Activated naive CD8-positive, alpha-beta T cell treated with anti-CD3 and anti-CD28 coated beads, Interleukin-2, amount 50 U/mL, for 24 hours (primary cell): ENCODE results near the gene RPL13A.
"Not testable (repeated sequence)": the region's sequence is repeated elsewhere in the genome, so short reads cannot be mapped to it uniquely, and the experiment has no call there.

Source experiments
- ATAC-seq: fragments of 150-1000 bp; cut with Tn5 transposase; one replicate; pipeline ENCODE4 v1.10.0; 2021
- DNase-seq: peaks from one replicate; pipeline ENCODE4 v3.0.0; 2021
- H3K27ac Mint-ChIP-seq: one replicate; pipeline ENCODE4 v1.8.0; 2021; ENCODE audit warnings: mild to moderate bottlenecking, mixed read lengths
- H3K27me3 Mint-ChIP-seq: one replicate; pipeline ENCODE4 v1.8.0; 2021; ENCODE audit warnings: mixed read lengths
- H3K36me3 Mint-ChIP-seq: one replicate; pipeline ENCODE4 v1.8.0; 2021; ENCODE audit warnings: low read depth, mixed read lengths
- H3K4me1 Mint-ChIP-seq: one replicate; pipeline ENCODE4 v1.8.0; 2021; ENCODE audit warnings: mixed read lengths
- H3K4me3 Mint-ChIP-seq: one replicate; pipeline ENCODE4 v1.8.0; 2021; ENCODE audit warnings: mild to moderate bottlenecking, moderate library complexity, mixed read lengths
- H3K9me3 Mint-ChIP-seq: one replicate; pipeline ENCODE4 v1.8.0; 2021; ENCODE audit warnings: mixed read lengths

The RPL13A gene

GRCh38 chr19:49468199-49468598 is 19.2 kb upstream of the RPL13A start:
- no peak overlapping the region for H3K4me3 Mint-ChIP-seq
- no peaks in the 10 kb centered on the region for H3K27me3 Mint-ChIP-seq

DNA sequence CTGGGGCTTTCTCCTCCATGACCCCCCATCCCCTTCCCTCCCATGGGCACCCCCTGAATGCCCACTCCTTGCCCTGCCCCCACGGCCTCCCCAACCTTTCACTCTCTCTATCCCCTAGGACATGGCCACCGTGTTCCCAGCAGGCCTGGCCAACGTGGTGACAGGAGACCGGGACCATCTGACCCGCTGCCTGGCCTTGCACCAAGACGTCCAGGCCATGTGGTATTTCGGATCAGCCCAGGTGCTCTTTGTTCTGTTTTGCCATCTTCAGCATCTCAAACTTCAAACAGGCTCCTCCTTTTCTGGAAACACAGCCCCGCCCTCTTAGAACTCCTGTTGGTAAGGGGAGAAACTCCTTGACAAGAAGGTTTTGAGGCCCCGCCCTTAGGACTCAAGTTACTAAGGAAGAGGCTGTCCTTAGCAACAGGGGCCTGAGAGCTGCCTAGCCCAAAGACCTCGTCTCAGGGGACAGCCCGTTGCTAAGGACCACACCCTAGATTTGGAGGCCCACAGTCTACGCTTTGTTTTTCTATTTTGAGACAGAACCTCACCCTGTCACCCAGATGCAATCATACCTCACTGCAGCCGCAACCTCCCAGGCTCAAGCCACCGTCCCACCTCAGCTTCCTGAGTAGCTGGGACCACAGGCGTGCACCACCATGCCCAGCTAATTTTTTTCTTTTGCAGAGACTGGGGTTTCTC is 18.5 kb upstream of the RPL13A start:
- peak overlapping the region; percentile 59 for H3K4me3 Mint-ChIP-seq
- H3K27ac Mint-ChIP-seq: peak overlapping the region; percentile 73
- H3K27me3 Mint-ChIP-seq: no peaks in the 10 kb centered on the region
- H3K4me1 Mint-ChIP-seq: peaks cover 57% of the 10 kb centered on the region
- H3K9me3 Mint-ChIP-seq: no peaks in the 10 kb centered on the region
- ATAC-seq (peak; percentile 79), DNase-seq (peak; percentile 72)
- peaks cover 3% of the 10 kb centered on the region for H3K36me3 Mint-ChIP-seq

More at GRCh38 chr19:49468199-49468598, 19.2 kb upstream of the RPL13A start:
- ATAC-seq (no peak), DNase-seq (no peak)
- peak overlapping the region; percentile 73 for H3K27ac Mint-ChIP-seq
- H3K4me1 Mint-ChIP-seq: peaks cover 51% of the 10 kb centered on the region
- H3K36me3 Mint-ChIP-seq: peaks cover 3% of the 10 kb centered on the region
- no peaks in the 10 kb centered on the region for H3K9me3 Mint-ChIP-seq

- H3K27me3 Mint-ChIP-seq: no peaks in the 10 kb centered on the region
- DNase-seq (peak; percentile 87), ATAC-seq (peak; percentile 70)
- peaks cover 3% of the 10 kb centered on the region for H3K36me3 Mint-ChIP-seq
- H3K27ac Mint-ChIP-seq: peak overlapping the region; percentile 62
- peak overlapping the region; percentile 40 for H3K4me3 Mint-ChIP-seq
- peaks cover 60% of the 10 kb centered on the region for H3K4me1 Mint-ChIP-seq
- H3K9me3 Mint-ChIP-seq: no peaks in the 10 kb centered on the region
Observed at GRCh38 chr19:49469828-49470614, 17.4 kb upstream of the RPL13A start.

DNA sequence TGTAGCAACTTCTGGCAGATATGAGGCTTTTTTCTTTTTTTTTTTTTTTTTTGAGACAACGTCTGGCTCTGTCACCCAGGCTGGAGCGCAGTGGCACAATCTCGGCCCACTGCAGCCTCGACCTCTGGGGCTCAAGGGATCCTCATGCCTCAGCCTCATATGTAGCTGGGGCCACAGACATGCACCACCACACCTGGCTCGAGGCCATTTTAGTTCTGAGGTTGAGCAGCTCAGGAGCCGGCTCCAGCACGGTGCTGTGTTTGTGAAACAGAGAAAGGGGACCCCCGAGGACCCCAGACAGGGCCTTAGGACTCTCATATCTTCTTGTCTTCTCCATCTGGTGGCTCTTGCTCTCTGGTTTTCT is 16.8 kb upstream of the RPL13A start:
- Mint-ChIP-seq H3K36me3 (peaks cover 3% of the 10 kb centered on the region), H3K4me3 (peak overlapping the region; percentile 40), H3K9me3 (no peaks in the 10 kb centered on the region), H3K4me1 (peaks cover 64% of the 10 kb centered on the region), H3K27me3 (no peaks in the 10 kb centered on the region), H3K27ac (peak overlapping the region; percentile 62)
- ATAC-seq (no peak), DNase-seq (no peak)

DNA sequence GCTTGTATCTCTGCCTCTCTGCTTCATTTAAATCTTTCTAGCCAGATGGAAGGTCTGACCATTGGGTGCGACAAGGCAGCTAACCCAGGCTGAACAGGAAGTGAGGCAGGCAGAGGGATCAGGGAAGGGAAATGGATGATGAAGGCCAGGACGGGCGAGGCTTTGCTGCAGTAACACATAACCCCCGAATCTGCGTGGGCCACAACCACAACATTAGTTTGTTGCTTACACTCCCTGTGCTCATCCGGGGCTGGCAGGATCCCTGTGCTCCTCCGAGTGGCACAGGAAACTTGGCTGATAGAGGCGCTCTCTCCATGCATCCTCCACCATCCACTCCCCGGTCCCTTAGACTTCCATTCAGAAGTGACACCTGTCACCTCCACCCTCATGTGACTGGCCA is 14.5 kb upstream of the RPL13A start:
- peak; percentile 30 for DNase-seq
- Mint-ChIP-seq H3K4me1 (peaks cover 69% of the 10 kb centered on the region), H3K27ac (peak overlapping the region; percentile 90), H3K36me3 (peaks cover 7% of the 10 kb centered on the region), H3K9me3 (no peaks in the 10 kb centered on the region), H3K4me3 (peak overlapping the region; percentile 41), H3K27me3 (no peaks in the 10 kb centered on the region)
- ATAC-seq: no peak

- not testable (repeated sequence) for ATAC-seq, H3K27me3 Mint-ChIP-seq, H3K9me3 Mint-ChIP-seq, DNase-seq, H3K36me3 Mint-ChIP-seq
- Mint-ChIP-seq H3K4me1 (peaks cover 65% of the 10 kb centered on the region), H3K27ac (peak overlapping the region; percentile 90), H3K4me3 (peak overlapping the region; percentile 80)
Observed at GRCh38 chr19:49473501-49473867, 13.9 kb upstream of the RPL13A start.

DNA sequence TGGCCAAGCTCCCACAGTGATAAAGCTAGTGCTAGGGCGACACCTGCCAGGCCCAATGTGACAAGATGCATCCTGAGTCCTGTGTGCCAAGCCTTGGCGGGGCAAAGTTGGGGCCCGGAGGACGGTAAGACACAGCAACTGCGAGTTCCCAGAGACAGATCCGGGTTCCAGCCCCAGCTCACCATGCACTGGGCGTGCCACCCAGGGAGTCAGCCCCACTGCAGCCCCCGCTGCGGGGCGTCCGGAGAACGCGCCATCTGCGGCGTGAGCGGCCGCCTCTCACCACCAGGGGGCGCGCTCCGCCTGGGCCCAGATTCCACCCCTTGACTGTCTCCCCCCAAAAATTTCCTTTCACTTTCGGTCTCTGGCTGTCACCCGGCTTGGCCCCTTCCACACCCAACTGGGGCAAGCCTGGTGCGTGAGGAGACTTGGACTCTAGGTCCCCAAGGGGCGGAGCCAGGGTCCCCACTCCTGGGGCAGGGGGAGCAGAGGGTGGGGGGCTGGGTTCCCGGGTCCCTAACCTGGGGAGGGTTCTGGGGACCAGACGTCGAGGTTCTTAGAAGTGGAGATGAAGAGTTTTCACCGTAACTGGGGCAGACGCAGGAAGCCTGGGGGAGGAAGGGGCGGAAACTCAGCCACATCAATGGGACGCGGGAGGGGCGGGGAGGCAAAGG is 13.4 kb upstream of the RPL13A start, which contains the start of gene FLT3LG:
Gene FLT3LG (plus strand): TSS at position 348 of the 674 bp plus-strand sequence. CDS start 425 bp downstream, outside the sequence.
- Mint-ChIP-seq H3K27ac (peak within 1 kb of the TSS; percentile 90), H3K4me1 (peaks cover 63% of the 10 kb centered on the region), H3K4me3 (peak within 1 kb of the TSS; percentile 80), H3K27me3 (no peaks in the 10 kb centered on the region), H3K9me3 (no peaks in the 10 kb centered on the region), H3K36me3 (peaks cover 7% of the 10 kb centered on the region)
- DNase-seq (peak; percentile 91), ATAC-seq (peak; percentile 55)

GRCh38 chr19:49474542-49474924 is 12.9 kb upstream of the RPL13A start:
- no peaks in the 10 kb centered on the region for H3K27me3 Mint-ChIP-seq
- peak overlapping the region; percentile 80 for H3K4me3 Mint-ChIP-seq
- H3K4me1 Mint-ChIP-seq: peaks cover 60% of the 10 kb centered on the region
- ATAC-seq (no peak), DNase-seq (no peak)
- H3K36me3 Mint-ChIP-seq: peaks cover 4% of the 10 kb centered on the region
- H3K9me3 Mint-ChIP-seq: no peaks in the 10 kb centered on the region
- peak overlapping the region; percentile 90 for H3K27ac Mint-ChIP-seq

- ATAC-seq: no peak
- Mint-ChIP-seq H3K27ac (peak overlapping the region; percentile 90), H3K9me3 (no peaks in the 10 kb centered on the region), H3K36me3 (peaks cover 4% of the 10 kb centered on the region), H3K4me3 (peak overlapping the region; percentile 80), H3K27me3 (no peaks in the 10 kb centered on the region), H3K4me1 (peaks cover 51% of the 10 kb centered on the region)
- peak; percentile 29 for DNase-seq
Observed at GRCh38 chr19:49475191-49475917, 12.1 kb upstream of the RPL13A start.

DNA sequence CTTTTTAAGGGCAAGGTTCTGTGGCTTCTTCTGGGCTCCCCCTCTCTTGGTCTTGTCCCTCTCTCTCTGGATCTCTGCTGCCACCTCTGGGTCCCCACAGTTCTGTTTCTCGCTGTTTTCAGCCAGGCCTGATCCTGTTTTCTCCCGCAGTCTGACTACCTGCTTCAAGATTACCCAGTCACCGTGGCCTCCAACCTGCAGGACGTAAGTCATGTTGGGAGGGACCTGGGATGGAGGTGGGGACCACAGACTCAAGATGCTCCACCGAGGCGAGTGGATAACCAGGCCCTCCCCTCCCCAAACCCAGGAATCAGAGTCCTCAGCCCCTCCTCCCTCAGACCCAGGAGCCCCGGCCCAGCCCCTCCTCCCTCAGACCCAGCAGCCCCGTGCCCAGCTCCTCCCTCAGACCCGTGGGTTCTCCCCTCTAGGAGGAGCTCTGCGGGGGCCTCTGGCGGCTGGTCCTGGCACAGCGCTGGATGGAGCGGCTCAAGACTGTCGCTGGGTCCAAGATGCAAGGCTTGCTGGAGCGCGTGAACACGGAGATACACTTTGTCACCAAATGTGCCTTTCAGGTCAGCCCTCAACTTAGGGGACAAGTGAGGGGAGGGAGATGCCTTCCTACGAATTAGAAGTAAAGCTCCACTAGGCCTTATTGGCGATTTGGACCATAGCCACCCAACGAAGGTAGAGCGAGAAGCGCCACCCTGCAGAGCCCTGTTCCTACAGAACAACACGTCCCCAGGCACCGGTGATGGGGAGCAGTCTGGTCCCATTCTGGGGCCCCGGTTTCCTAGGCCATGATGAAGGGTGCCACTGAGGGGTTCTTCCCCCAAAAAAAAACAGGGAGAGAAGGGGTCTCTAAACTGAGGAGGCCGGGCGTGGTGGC is 11.2 kb upstream of the RPL13A start:
- ATAC-seq: peak; percentile 72
- Mint-ChIP-seq H3K9me3 (no peaks in the 10 kb centered on the region), H3K27me3 (no peaks in the 10 kb centered on the region), H3K36me3 (peaks cover 4% of the 10 kb centered on the region), H3K27ac (peak overlapping the region; percentile 88), H3K4me1 (peaks cover 43% of the 10 kb centered on the region), H3K4me3 (peak overlapping the region; percentile 80)
- peak; percentile 85 for DNase-seq

DNA sequence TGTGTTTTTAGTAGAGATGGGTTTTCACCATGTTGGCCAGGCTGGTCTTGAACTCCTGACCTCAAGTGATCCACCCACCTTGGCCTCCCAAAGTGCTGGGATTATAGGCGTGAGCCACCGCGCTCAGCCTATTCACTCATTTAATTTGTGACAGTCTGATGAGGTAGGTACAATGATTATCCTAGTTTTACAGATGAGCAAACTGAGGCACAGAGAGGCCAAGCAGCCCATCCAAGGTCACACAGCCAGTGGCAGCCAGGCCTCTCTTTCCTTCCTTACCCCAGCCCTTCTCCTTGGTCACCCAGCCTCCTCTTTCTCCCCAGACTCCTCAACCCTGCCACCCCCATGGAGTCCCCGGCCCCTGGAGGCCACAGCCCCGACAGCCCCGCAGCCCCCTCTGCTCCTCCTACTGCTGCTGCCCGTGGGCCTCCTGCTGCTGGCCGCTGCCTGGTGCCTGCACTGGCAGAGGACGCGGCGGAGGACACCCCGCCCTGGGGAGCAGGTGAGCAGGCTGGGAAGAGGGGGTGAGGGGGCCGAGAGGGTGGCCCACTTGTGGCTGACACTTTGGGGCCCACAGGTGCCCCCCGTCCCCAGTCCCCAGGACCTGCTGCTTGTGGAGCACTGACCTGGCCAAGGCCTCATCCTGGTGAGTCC is 7.3 kb upstream of the RPL13A start:
- Mint-ChIP-seq H3K36me3 (peaks cover 10% of the 10 kb centered on the region), H3K9me3 (no peaks in the 10 kb centered on the region), H3K4me3 (peak overlapping the region; percentile 14), H3K4me1 (peaks cover 19% of the 10 kb centered on the region), H3K27ac (no peak overlapping the region), H3K27me3 (no peaks in the 10 kb centered on the region)
- no peak for DNase-seq
- no peak for ATAC-seq

DNA sequence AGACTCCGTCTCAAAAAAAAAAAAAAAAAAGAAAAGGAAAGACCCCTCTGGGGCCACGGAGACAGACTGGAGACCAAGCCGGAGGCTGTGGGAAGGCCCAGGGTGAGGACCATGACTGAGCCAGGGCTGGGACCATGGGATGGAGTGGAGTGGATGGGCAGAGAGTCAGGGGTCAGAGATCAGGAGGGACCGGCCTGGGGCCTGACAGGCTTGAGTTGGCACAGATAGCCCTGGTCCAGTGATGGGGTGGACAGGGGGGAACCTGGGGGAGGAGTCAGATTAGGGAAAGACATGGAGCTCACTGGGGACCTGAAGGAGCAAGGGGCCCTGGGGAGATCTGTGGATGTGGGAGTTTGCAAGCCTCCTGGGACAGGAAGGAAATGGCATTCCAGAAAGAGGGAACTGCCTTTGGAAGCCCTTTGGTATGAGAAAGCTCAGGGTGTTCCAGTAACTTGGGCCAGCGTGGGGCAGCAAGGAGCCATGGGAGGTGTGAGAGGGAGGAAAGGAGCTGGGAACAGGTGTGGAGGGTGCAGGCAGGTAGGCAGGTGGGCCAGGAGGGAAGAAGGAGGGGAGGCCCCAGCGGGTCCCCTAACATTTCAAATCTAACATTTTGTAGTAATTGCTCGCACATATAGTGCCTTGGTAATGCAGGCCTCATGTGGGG is 6.3 kb upstream of the RPL13A start:
- H3K4me1 Mint-ChIP-seq: peaks cover 13% of the 10 kb centered on the region
- H3K27ac Mint-ChIP-seq: no peak overlapping the region
- no peaks in the 10 kb centered on the region for H3K9me3 Mint-ChIP-seq
- H3K27me3 Mint-ChIP-seq: no peaks in the 10 kb centered on the region
- H3K4me3 Mint-ChIP-seq: no peak overlapping the region
- no peak for DNase-seq
- peaks cover 14% of the 10 kb centered on the region for H3K36me3 Mint-ChIP-seq
- ATAC-seq: no peak

DNA sequence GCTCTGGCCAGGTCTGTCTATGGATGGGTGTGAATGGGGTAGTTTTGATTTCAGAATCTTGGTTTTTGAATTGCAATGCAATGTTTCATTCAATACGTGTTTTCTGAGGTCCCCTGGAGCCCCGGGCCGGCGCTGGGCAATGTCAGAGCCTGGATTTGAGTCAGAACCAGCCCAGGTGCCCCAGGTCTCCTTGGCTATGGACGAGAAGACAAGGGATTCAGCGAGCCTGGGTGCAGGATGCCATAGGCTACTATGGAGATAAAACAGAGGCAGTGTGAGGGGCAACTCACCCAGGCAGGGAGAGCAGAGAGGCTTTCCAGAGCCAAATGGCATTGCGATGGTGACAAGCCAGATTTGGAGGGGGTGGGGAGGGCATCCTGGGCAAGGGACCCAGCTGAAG is 1.2 kb upstream of the RPL13A start:
- peaks cover 53% of the 10 kb centered on the region for H3K36me3 Mint-ChIP-seq
- DNase-seq: no peak
- ATAC-seq: no peak
- H3K27ac Mint-ChIP-seq: peak overlapping the region; percentile 86
- H3K4me3 Mint-ChIP-seq: peak overlapping the region; percentile 99
- H3K4me1 Mint-ChIP-seq: peaks cover 45% of the 10 kb centered on the region
- H3K9me3 Mint-ChIP-seq: no peaks in the 10 kb centered on the region
- peaks cover 10% of the 10 kb centered on the region for H3K27me3 Mint-ChIP-seq
